ENCODE data around the gene CPA4.
"Not testable (repeated sequence)": the region's sequence is repeated elsewhere in the genome, so short reads cannot be mapped to it uniquely, and the experiment has no call there.

The CPA4 gene

DNA sequence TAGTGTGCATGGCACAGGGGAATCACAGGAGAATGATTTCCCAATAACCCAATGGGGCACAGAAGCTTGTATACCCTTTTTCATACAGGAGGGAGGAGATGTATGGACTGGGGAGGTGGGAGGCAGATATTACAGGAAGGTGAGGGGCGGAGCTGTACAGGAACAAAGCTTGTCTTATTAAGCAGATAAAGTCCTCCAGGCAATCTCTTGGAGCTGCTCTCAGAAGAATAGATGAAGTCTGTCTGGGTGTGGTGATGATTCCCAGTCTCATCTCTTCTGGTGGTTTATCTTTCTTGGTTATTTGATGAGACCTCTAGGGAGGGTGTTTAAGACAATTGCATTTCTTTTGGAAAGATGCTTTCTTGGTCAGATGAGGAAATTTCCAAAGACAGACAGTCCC lies 26.6 kb downstream of the CPA4 start:
- Histone ChIP-seq H3K36me3 (no peaks in the 10 kb centered on the region), H3K9me3 (no peaks in the 10 kb centered on the region), H3K27me3 (no peaks in the 10 kb centered on the region), H3K4me3 (no peak overlapping the region), H3K4me1 (no peaks in the 10 kb centered on the region), H3K27ac (no peak overlapping the region)
- intact Hi-C loops (cut with DNase I; ENCODE audit: low total_unique reads) = no loop called here
- TF ChIP-seq, protein P1, sequence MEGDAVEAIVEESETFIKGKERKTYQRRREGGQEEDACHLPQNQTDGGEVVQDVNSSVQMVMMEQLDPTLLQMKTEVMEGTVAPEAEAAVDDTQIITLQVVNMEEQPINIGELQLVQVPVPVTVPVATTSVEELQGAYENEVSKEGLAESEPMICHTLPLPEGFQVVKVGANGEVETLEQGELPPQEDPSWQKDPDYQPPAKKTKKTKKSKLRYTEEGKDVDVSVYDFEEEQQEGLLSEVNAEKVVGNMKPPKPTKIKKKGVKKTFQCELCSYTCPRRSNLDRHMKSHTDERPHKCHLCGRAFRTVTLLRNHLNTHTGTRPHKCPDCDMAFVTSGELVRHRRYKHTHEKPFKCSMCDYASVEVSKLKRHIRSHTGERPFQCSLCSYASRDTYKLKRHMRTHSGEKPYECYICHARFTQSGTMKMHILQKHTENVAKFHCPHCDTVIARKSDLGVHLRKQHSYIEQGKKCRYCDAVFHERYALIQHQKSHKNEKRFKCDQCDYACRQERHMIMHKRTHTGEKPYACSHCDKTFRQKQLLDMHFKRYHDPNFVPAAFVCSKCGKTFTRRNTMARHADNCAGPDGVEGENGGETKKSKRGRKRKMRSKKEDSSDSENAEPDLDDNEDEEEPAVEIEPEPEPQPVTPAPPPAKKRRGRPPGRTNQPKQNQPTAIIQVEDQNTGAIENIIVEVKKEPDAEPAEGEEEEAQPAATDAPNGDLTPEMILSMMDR (IDR thresholded peaks at IDR 0.05) = no peak
- DNase-seq = no peak

DNA sequence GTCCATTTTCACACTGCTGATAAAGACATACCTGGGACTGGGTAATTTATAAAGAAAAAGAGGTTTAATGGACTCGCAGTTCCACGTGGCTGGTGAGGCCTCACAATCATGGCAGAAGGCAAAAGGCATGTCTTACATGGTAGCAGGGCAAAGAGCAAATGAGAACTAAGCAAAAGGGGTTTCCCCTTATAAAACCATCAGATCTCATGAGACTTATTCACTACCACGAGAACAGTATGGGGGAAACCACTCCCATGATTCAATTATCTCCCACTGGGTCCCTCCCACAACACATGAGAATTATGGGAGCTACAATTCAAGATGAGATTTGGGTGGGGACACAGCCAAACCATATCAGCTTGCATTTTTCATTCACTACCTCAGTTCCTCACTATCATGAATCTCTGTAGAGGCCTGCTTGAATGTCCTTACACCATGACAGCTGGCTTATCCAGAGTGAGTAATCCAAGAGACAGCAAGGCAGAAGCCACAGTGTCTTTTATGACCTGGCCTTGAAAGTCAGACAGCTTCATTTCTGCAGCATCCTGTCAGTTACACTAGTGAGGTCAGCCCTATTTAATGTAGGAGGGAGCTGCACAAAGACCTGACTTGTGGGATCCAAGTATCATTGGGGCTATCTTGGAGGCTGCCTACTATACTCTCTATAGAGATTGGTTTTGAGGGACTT lies 28.7 kb downstream of the CPA4 start:
- H3K9me3 ChIP-seq; H3K27ac ChIP-seq; H3K36me3 ChIP-seq; intact Hi-C loops (cut with DNase I; ENCODE audit: low total_unique reads); H3K4me1 ChIP-seq; DNase-seq; H3K4me3 ChIP-seq; H3K27me3 ChIP-seq: not testable (repeated sequence)

DNA sequence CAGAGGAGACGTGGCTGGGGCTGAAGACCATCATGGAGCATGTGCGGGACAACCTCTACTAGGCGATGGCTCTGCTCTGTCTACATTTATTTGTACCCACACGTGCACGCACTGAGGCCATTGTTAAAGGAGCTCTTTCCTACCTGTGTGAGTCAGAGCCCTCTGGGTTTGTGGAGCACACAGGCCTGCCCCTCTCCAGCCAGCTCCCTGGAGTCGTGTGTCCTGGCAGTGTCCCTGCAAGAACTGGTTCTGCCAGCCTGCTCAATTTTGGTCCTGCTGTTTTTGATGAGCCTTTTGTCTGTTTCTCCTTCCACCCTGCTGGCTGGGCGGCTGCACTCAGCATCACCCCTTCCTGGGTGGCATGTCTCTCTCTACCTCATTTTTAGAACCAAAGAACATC lies 29.7 kb downstream of the CPA4 start:
- Histone ChIP-seq H3K27me3 (no peaks in the 10 kb centered on the region), H3K4me1 (no peaks in the 10 kb centered on the region), H3K36me3 (no peaks in the 10 kb centered on the region), H3K9me3 (no peaks in the 10 kb centered on the region), H3K4me3 (no peak overlapping the region), H3K27ac (no peak overlapping the region)
- TF ChIP-seq, protein P1 (IDR thresholded peaks at IDR 0.05) = no peak
- intact Hi-C loops (cut with DNase I; ENCODE audit: low total_unique reads) = no loop called here
- DNase-seq = no peak

DNA sequence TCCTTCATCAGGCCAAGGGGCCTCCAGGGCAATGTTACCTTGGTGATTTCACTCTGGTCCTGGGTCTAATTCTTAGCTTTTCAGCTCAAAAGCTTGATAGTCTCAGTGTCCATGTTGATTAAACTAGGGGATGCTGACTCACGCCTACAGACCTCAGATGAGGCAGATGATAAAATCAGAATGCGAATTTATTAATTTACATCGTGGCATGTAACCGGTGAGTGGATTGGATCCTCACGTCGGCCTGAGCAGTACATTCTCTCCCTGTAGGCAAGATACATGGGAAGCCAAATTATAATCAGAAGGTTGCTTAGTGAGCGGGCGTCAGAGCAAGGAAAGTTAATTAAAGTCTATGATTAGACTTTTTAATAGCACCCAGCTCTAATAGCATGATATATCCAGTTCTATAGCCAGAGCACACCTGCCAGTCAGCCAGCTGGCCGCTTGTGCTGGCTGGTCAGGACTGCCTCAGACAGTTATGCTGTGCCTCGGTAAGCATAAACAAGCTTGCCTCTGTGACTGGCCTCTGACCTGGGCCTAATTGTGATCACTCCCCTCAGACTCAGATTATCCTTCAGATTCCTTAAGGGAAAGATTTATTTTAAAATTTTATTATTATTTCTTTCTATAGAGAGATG lies 31.5 kb downstream of the CPA4 start:
- no peak overlapping the region for H3K27ac ChIP-seq
- no peak for DNase-seq
- TF ChIP-seq, protein P1 (IDR thresholded peaks at IDR 0.05) = no peak
- H3K27me3 ChIP-seq = no peaks in the 10 kb centered on the region
- H3K4me1 ChIP-seq = no peaks in the 10 kb centered on the region
- H3K4me3 ChIP-seq = no peak overlapping the region
- intact Hi-C loops (cut with DNase I; ENCODE audit: low total_unique reads) = no loop called here
- no peaks in the 10 kb centered on the region for H3K9me3 ChIP-seq
- no peaks in the 10 kb centered on the region for H3K36me3 ChIP-seq

DNA sequence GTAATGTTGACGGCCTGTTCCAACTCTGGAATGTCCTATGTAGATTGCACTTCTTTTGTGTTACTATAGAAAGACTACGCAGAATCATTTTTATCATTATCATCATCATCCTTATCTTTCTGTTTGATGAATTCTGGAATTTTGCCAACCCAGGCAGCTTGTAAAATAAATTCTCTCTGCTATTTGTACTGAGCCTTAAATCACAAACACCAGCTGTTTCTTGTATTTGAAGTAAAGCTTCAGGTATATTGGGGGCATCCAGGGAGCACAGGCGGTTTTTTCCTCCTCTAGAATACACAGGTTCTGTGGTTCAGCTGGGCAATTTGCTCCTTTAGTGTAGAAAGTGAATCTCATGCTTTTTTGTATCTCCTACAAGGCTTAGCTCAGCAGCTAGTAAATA lies 36.7 kb downstream of the CPA4 start:
- H3K9me3 ChIP-seq = no peaks in the 10 kb centered on the region
- intact Hi-C loops (cut with DNase I; ENCODE audit: low total_unique reads) = no loop called here
- peaks cover 0 to 8% (median 3%) of the 10 kb centered on the region in 4 donors for H3K4me1 ChIP-seq
- TF ChIP-seq, protein P1 (IDR thresholded peaks at IDR 0.05) = no peak
- no peak overlapping the region for H3K4me3 ChIP-seq
- no peaks in the 10 kb centered on the region for H3K27me3 ChIP-seq
- DNase-seq = no peak
- no peak overlapping the region for H3K27ac ChIP-seq
- no peaks in the 10 kb centered on the region for H3K36me3 ChIP-seq

DNA sequence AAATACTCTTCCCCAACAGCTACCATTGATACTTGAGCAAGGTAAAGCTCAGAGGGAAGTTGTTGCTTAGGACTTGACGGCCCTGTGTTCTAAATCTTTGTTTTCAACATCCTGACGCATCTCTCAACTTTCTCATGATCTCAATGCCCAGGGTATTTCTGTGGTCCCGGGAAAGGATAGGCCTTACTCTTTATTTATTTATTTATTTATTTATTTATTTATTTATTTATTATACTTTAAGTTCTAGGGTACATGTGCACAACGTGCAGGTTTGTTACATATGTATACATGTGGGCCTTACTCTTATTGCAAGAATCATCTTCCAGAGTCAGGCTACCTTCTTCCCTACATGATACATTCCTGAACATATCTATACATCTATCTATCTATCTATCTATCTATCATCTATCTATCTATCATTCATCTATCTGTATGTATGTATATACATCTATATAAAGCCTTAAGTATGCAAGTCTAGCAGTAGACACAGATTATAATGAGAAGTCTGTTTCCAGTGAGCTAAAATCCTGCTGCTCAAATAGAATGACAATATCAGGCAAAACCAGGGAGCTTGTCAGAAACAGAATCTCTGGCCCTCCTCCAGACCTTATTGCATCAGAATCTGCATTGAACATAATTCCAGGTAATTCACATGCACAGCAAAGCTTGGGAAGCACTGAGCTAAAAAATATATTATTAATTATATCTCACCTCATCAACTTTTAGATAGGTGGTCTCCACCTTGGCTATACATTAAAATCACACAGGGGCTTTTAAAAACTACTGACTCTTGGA lies 39.5 kb downstream of the CPA4 start:
- Histone ChIP-seq H3K4me1 (peaks cover 0 to 10% (median 3%) of the 10 kb centered on the region in 4 donors), H3K9me3 (no peaks in the 10 kb centered on the region), H3K4me3 (no peak overlapping the region), H3K27ac (no peak overlapping the region), H3K27me3 (no peaks in the 10 kb centered on the region), H3K36me3 (no peaks in the 10 kb centered on the region)
- intact Hi-C loops (cut with DNase I; ENCODE audit: low total_unique reads) = no loop called here
- TF ChIP-seq, protein P1 (IDR thresholded peaks at IDR 0.05) = no peak
- no peak for DNase-seq
